Stimulated activated CD4-positive, alpha-beta T cell treated with anti-CD3 and anti-CD28 coated beads, Interleukin-2, amount 100 ng/mL, for 24 hours (primary cell): ENCODE results near the gene IRF4.

Source experiments
- DNase-seq, 2 donors: peaks; one replicate each; pipeline ENCODE4 v3.0.0-alpha.2; 2020

The IRF4 gene

DNA sequence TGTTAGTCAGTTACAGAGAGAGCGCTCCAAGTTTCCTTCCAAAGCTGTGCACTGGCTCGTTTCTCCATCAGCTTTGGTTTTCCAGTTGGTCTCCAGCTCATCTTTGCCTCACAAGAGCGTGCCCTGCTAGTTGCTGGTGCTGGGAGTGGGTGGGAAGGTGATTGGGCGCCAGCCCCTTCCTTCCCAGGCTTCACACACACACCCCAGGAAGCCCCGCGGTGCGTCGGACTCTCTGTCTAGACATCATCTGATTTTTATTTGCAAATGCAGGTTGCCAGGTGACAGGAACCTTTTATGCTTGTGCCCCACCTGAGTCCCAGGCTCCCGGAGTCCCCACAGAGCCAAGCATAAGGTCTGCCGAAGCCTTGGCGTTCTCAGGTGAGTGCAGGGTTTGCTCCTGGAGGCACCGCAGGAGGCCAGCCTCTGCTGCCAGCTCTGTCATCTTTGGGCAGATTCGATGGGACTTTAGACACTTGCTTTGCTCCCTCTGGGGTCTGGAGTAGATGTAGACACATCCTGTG, 7.1 kb downstream of the IRF4 start:
- DNase-seq = peak in 1 of 2 donors; percentile 35

DNA sequence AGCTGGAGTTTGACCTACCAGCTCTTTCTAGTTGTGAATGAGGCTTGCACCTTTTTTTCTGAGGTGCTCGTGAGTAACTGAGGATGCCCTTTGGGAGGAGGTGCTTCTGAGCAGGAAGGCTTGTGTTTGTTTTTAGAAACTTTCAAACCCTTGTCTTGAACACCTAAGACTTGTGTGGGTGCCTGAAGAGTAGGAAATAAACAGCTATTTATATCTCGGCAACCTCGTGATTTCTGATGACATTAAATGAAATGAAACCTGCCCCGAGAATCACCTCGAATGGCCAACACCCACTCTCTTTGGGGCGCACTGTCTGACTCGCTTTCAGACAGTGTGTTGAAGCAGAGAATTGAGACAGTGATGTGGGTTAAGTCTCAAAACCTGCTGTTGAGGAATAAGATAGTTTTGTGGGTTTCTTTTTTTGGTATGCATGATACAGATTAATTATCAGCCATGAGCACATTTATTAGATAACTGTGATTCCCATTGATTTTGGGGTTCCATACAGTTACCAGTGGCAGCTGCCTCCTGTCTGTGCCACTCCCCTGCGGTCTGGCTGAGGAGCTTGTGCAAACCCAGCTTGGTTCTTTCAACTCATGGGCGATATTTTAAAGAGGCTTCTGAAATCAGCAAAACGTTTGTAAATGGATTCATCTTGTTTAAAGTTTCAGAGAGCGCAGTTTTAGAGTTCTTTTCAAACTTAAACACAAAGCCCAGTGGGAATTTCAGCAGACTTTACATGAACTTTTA, 8.4 kb downstream of the IRF4 start:
- peak in 1 of 2 donors; percentile 60 for DNase-seq

DNA sequence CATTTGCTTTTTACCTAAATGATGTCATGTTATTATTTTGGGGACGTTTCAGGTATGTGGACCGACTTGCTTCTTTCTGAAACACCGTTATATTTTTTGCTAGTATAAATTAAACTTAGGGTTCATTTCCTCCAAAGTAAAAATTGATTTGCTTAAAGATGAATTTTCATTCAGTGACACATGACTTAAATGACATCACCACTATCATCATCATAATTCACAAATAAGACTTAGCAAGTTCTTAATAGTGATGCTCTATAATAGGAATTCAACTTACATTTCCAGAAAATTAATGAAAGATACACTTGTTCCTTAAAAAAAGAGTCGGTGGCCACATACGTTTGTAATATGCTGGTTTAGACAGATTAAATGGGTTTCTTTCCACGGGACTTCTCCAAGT, 9.3 kb downstream of the IRF4 start:
- no peak for DNase-seq

DNA sequence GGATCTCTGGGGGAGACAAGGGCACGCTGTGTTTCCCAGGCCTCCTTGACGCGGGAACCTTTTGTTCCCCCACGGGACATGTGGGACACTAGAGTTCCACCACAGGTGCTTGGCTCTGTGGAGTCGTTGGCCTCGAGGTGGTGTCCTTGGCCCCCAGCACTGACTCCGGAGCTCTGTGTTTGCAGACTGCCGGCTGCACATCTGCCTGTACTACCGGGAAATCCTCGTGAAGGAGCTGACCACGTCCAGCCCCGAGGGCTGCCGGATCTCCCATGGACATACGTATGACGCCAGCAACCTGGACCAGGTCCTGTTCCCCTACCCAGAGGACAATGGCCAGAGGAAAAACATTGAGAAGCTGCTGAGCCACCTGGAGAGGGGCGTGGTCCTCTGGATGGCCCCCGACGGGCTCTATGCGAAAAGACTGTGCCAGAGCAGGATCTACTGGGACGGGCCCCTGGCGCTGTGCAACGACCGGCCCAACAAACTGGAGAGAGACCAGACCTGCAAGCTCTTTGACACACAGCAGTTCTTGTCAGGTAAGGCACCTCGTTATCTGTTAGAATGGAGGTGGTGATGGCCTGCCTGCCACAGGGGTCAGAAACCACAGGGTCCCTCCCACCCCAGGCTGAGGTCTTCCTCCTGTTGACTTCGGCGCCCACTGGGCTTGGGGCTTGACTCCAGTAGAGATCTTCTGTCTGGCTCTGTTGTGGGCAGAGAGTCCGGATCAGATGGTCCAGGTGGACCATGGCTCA, 9.9 kb downstream of the IRF4 start:
- DNase-seq = peak in 1 of 2 donors; percentile 34

DNA sequence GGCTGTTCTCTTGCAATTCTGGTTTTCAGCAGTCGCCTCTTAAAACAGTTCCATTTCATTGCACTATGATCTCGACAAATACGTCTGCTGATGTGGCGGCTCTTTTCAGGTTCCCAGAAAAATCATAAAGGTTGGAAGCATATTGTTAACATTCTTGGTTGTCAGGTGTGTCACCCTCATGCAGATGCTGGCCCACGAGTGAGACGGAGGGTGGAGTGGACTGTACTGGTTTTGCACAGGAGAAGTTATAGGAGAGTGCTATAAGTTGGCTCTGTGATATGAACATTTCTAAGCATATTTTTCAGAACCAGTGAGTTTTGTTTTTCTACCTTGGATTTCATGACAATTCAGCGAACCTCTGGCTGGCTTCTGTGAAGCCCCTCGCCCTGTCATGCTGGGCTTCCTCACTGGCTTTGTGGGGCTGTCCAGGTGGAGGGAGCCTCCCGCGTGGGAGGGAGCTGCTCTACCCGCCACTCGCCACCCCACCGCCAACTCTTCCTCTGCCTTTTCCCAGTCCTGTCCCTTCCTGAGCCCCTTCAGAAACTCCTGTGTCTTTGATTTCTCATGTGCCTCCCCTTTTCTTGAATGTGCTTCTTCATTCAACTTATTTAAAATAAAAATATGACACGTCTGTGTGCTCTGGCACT, 10.6 kb downstream of the IRF4 start:
- no peak for DNase-seq

DNA sequence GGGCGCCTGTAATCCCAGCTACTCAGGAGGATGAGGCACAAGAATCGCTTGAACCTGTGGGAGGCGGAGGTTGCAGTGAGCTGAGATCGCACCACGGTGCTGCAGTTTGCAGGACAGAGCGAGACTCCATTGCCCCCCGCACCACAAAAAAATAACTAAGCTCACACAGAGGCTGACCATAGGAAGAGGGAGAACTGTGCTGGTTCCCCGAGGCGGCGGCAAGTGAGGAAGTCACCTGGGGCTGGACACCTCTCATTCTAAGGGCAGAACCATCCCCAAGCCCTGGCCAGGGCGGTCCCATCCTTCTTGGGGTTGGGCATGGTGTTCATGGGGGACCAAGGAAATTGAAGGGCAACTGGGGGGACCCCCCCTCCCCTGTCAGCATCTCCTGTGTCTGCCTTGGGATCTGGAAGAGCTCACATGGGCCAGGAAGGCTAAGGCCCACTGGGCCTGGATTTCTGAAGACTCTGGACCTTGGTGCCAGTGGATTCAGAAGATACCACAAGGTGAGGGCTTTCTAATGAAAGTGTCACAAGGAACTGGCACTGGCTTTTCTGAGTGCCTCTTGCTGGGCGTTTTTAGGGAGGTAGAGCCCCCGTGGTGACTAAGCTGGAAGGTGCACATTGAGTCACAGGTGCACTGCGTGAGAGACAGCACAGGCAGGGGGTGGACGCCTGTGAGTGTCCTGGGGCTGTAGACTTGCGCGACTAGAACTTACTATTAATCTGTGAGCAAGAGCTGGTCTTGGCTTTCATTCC, 11.5 kb downstream of the IRF4 start:
- peak; percentile 70 to 78 for DNase-seq

DNA sequence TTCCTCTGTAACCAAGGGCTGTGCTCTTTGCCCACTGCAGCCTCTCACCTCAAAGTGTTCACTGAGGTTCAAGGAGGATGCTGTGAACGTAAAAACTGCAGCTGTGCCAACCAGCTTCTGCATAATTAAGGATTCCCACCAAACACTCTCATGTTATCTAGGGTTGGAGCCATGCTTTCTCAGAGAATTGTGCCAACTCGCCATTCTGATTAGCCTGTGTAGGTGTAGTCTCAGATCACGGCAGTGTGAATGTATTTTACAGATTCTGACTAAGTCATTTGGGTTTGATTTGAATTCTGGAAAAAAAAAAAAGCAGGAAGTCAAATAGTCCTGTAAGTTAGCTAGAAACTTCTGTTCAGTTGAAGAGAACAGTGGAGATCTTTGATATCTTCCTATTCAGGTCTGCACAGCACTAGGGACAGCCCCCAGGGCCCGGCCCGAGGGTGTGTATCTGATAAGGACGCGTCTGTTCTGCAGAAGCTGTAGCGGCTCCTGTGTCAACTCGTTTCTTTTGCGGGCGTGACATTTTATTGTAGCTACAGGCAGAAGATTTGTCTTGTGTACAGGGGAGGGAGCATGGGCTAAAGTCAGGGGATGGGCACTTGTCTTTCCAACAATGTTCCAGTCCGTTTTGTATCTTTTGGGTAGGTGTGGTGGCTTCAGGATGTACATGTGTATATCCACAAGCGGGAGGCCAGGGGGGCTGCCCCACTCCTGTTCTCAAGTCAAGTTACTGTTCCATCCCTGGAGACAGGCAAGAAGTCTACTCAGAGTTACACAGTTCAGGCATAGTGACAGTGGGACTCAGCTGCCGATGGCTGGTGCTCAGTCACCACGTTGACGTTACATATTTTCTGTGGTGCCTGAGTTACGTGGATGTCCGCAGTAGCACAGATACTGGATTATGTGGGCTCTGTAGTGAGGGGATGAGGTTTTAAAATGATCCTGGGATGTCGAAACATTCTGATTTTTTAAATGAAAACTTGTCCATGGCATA, 12.4 kb downstream of the IRF4 start:
- DNase-seq = peak; percentile 73 to 76

DNA sequence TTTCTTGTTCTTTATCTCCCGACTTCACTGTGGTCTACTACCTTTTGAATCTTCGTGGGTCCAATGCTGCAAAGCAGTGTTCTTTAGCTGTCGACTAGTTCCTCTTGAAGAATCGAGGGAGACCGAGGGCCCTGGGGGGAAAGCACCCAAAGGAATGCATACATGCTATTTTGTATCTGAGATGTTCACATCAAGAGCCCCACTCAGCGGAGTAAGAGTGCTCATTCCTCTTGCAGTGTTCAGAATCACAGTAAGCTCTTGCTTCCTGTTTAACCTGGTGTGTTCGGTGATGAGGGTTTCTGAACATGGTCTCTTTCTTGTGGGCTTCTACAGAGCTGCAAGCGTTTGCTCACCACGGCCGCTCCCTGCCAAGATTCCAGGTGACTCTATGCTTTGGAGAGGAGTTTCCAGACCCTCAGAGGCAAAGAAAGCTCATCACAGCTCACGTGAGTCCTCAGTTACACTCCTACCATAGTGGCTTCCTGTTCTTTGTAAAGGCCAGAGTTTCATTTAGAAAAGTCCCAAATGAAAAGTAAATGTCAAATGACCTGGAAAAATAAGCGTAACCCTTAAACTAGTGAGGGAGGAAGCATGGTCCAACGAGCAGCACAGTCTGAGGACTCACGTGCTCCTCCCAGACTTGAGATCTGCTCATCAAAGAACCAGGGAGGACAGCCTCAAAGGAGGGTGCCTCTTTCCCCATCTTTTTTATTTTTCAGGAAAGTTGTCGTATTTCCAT, 13.3 kb downstream of the IRF4 start:
- DNase-seq = peak in 1 of 2 donors; percentile 35

DNA sequence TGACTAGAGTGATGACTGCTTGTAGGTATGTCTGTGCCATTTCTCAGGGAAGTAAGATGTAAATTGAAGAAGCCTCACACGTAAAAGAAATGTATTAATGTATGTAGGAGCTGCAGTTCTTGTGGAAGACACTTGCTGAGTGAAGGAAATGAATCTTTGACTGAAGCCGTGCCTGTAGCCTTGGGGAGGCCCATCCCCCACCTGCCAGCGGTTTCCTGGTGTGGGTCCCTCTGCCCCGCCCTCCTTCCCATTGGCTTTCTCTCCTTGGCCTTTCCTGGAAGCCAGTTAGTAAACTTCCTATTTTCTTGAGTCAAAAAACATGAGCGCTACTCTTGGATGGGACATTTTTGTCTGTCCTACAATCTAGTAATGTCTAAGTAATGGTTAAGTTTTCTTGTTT, 16.6 kb downstream of the IRF4 start:
- DNase-seq = no peak

DNA sequence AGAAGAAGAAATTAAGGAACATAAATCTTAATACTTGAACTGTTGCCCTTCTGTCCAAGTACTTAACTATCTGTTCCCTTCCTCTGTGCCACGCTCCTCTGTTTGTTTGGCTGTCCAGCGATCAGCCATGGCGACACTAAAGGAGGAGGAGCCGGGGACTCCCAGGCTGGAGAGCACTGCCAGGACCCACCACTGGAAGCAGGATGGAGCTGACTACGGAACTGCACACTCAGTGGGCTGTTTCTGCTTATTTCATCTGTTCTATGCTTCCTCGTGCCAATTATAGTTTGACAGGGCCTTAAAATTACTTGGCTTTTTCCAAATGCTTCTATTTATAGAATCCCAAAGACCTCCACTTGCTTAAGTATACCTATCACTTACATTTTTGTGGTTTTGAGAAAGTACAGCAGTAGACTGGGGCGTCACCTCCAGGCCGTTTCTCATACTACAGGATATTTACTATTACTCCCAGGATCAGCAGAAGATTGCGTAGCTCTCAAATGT, 17.1 kb downstream of the IRF4 start:
- DNase-seq = no peak

DNA sequence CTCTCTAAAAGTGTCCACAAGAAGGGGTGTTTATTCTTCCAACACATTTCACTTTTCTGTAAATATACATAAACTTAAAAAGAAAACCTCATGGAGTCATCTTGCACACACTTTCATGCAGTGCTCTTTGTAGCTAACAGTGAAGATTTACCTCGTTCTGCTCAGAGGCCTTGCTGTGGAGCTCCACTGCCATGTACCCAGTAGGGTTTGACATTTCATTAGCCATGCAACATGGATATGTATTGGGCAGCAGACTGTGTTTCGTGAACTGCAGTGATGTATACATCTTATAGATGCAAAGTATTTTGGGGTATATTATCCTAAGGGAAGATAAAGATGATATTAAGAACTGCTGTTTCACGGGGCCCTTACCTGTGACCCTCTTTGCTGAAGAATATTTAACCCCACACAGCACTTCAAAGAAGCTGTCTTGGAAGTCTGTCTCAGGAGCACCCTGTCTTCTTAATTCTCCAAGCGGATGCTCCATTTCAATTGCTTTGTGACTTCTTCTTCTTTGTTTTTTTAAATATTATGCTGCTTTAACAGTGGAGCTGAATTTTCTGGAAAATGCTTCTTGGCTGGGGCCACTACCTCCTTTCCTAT, 17.9 kb downstream of the IRF4 start:
- DNase-seq = peak in 1 of 2 donors; percentile 16

DNA sequence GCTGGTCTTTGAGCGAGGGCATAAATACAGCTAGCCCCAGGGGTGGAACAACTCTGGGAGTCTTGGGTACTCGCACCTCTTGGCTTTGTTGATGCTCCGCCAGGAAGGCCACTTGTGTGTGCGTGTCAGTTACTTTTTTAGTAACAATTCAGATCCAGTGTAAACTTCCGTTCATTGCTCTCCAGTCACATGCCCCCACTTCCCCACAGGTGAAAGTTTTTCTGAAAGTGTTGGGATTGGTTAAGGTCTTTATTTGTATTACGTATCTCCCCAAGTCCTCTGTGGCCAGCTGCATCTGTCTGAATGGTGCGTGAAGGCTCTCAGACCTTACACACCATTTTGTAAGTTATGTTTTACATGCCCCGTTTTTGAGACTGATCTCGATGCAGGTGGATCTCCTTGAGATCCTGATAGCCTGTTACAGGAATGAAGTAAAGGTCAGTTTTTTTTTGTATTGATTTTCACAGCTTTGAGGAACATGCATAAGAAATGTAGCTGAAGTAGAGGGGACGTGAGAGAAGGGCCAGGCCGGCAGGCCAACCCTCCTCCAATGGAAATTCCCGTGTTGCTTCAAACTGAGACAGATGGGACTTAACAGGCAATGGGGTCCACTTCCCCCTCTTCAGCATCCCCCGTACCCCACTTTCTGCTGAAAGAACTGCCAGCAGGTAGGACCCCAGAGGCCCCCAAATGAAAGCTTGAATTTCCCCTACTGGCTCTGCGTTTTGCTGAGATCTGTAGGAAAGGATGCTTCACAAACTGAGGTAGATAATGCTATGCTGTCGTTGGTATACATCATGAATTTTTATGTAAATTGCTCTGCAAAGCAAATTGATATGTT, 19.2 kb downstream of the IRF4 start:
- DNase-seq = no peak

DNA sequence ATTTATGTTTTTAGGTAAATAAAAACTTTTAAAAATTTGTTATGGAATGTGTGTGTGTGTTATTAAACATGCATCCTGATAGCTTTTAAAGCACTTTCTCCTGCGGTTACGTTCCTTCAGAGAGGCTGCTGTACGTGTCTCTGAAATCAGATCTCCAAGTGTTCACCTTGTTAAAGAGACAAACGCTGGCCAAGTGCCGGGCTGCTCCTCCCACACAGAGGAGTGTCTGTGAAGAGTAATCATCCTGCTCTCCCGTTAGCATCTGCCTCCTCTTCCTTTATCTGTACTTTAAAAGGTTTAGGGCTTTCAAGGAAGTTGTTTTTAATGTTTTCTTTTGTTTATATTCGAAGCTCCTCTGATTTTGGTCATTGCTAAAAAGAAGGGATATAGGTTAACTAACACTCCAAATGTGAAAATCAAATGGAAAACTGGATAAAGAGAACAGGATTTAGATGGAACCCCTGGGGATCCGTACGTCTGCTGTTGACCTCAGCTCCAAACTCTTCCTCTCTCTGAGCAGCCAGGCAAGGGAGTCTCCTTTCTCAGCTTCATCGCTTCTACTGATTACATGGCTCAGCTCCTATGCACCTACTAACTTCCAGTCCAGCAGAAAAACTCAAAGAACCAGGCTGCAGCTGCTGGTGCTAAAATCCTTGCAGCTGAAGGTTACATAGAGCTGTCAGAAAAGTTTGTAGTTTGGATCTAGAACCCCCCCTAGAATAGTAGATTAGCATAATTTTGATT, 20.0 kb downstream of the IRF4 start:
- DNase-seq = no peak

DNA sequence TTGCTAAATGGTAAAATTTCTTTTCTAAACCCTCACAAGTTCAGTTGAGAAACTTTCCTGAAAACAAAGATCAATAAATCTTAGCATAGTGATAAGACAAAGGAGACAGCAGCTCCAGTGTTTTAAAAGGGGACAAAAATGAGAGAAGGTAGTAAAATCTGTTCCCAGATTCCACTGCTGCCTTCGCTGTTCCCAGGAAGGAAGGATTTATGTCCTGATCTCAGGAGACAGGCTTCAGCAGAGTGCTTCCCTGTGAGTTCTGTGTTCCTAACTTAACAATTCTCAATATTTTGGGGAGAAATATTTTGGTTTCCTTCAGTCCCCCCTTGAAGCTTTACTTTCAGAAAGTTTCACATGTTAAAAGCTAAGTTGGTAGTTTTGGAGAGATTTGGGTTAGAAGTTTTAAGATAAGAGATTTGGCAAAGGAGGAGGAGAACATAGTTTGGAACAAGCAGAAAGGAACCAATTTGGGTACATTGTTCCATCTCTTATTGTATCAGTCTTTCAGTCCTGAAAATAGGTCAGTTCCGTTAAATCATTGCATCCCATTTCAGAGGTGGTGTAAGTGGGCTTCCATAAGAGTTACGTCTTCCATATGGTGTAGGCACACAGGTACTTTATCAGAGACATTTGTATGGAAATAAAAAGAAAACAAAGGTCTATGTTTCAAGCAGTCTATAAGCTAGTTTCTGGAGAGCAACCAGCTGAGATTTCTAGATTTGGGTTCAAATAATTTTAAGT, 20.8 kb downstream of the IRF4 start:
- DNase-seq = no peak

DNA sequence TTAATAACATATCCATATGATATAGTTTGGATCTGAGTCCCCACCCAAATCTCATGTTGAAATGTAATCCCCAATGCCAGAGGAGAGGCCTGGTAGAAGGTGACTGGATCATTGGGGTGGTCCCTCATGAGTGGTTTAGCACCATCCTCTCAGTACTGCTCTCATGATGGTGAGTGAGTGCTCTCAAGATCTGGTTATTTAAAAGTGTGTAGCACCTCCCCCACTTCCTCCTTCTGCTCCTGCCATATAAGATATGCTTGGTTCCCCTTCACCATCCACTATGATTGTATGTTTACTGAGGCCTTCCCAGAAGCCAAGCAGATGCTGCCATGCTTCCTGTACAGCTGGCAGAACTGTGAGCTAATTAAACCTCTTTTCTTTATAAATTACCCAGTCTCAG, 22.9 kb downstream of the IRF4 start:
- DNase-seq = no peak

DNA sequence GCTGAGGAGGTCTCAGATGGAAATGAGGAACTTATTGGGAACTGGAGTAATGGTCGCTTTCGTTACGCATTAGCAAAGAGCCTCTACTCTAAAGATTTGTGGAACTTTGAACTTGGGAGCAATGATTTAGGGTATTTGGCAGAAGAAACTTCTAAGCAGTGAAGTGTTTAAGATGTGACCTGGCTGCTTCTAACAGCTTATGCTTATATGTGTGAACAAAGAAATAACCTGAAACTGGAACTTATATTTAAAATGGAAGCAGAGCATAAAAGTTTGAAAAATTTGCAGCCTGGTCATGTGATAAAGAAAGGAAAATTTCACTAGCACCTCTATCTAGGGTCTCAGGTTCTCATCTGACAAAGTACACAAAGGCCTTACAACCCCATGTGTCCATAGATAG, 23.5 kb downstream of the IRF4 start:
- no peak for DNase-seq

DNA sequence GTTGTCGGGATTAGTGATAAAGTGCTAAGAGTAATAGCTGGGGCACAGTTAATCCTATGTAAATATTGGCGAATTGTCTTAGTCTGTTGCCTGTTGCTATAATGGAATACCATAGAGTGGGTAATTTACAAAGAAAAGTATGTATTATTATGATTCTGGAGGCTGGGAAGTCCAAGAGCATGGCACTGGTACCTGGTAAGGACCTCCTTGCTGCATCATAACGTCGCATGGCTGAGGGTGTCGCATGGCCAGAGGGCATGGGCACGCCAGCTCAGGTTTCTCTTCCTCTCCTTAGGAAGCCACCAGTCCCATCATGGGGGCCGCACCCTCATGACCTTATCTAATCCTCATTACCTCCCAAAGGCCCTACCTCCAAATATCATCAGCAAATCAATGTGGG, 29.7 kb downstream of the IRF4 start:
- DNase-seq = no peak
